Endometrial microvascular endothelial cells (primary cell): ENCODE data around the gene RAB10. TPM values are rescaled to one million over a fixed set of nuclear protein-coding genes. Genes with fewer than 3 reads are reported as not detected.
"Not testable (repeated sequence)": the region's sequence is repeated elsewhere in the genome, so short reads cannot be mapped to it uniquely, and the experiment has no call there.

ENCODE experiments used
- in situ Hi-C: cut with HindIII; loops from 2 replicates; pipeline ENCODE4 v1.10.0; 2017; ENCODE audit warnings: low sequenced_read_pairs, low pct_unique_long_range_greater_than_20kb; ENCODE audit errors: inconsistent ontology term
- total RNA-seq: library from RNA; depleted of rRNA; stranded (reverse); fragments of >200 nt; gene quantifications from one replicate; pipeline ENCODE4 v1.2.3, GENCODE V29; 2015; ENCODE audit errors: inconsistent ontology term

The RAB10 gene
- total RNA-seq, 1 donor from 2014 or later, result 108 TPM

DNA sequence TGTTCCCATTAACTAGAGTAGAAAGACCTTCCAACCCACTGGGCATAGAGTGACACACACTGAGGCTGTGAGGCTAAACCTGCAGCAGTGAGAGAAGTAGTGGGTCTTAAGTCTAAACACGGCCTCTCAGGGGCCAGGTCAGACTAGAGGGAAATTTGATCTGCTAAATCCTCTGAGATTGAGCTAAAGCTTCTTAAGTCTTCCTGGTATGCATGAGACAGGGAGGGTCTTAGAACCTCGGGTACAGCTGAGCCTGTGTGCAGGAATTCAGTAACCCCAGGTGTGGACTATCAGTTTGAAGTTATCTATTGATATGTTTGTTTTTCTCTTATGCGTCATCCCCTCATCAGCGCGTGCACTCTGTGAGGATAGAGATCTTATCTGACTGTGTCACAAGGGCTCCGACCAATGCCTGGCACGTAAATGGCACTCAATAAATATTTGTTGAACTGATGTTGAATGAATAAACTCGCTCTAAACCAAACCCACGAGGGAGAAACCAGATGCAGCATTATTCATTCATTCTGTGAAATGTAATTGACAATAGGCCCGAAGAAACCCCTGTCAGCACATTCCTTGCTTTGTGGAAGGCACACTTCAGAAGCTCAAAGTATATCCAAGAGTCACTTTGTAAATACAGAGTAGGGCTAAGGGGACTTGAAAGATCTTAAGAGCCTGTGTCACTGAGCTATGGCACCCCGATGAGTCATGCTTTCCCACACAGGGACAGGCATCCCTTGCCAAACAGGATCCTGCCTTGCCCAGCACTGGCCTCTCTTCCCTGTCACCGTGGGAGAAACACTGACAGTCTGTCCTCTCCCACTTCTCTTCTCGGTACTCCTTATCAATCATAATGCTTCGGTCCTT lies 21.7 kb upstream of the RAB10 start:
- in situ Hi-C loops, result no loop called here

DNA sequence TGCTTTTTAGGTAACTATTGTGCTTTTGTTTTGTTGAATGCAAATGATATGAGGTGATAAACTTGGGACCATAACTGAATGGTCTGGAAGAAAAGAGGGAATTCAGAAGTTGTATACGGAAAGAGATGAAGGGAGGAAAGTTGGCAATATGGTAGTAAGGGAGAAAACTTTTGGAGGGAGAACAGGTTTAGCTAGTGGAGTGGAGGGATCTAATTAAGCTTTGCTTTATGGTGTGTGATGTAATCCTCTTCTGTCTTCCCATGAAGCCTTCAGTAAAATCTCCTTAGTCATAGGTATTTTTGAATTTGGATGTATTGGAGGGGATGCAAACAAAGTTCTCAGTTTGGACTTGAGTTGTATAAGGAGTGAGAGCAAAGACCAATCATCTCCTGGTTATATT lies 20.2 kb upstream of the RAB10 start:
- in situ Hi-C loops, result no loop called here

DNA sequence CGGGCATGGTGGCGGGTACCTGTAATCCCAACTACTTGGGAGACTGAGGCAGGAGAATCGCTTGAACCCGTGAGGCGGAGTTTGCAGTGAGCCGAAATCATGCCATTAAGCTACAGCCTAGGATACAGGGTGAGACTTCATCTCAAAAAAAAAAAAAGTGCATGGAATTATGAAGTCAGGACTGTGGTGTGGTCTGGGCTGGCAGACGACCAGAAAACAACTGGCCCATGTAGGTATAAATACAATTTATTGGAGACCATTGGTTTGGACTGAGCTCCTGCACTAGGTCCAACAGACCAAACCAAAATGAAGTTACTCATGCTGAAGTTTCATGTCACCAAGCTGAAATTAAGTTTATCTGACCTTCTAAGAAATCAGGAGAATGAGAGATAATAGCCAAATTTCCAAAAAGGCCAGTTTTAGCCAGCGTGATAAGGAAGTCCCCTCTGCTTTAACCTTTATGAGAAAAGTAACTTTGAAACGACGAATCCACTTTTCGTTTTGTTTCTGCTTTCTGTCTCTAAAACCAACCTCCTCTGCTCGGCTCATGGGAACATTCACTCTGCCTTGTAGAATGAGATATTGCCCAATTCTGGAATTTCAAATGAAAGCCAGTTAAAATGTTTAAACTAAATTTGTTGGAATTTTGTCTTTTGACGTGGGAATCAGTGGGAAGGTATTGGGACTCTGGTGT lies 17.7 kb upstream of the RAB10 start:
- in situ Hi-C loops, result no loop called here

DNA sequence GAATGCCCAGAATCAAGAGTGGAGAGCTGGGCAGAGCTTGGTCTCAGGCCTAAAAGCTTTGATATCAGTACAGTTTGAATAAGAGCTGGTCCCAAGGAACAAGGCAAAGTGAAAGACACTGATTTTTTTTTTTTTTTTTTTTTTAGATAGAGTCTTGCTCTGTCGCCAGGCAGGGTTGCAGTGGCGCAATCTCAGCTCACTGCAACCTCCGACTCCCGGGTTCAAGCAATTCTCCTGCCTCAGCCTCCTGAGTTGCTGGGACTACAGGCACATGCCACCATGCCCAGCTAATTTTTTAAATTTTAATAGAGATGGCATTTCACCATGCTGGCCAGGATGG lies 17.2 kb upstream of the RAB10 start:
- in situ Hi-C loops, result not testable (repeated sequence)

DNA sequence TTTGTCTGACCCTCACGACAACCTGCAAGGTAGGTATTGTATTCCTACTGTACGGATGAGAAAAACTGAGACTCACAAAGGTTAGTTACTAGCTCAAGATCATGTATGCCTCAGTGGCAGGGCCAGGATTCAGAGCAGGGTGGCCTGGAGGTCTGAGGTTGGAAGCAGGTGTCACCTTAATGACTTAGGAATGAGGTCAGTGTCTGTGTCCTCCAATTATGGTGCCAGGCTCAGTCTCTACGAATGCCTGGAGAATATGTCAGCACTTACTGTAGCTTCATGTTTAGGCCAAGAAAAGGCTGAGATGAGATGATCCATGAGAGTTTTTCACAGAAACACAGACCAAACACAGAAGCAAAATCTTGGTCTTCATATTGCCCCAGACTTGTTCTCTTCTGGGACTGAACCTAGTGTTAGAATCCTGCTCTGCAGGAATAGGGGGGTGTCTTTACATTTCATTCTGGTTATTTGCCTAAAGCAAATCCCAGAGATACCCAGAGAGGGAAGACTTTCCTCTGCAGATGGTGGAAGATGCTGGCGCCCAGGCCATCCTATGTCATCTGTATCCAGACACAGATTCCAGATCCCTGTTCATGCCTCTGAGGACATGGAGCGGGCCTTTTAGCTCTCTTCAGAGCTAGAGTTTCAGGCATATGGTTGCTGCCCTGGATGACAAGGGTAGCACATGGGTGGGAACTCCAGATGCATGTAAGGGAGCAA lies 16.3 kb upstream of the RAB10 start:
- in situ Hi-C loops, result no loop called here

DNA sequence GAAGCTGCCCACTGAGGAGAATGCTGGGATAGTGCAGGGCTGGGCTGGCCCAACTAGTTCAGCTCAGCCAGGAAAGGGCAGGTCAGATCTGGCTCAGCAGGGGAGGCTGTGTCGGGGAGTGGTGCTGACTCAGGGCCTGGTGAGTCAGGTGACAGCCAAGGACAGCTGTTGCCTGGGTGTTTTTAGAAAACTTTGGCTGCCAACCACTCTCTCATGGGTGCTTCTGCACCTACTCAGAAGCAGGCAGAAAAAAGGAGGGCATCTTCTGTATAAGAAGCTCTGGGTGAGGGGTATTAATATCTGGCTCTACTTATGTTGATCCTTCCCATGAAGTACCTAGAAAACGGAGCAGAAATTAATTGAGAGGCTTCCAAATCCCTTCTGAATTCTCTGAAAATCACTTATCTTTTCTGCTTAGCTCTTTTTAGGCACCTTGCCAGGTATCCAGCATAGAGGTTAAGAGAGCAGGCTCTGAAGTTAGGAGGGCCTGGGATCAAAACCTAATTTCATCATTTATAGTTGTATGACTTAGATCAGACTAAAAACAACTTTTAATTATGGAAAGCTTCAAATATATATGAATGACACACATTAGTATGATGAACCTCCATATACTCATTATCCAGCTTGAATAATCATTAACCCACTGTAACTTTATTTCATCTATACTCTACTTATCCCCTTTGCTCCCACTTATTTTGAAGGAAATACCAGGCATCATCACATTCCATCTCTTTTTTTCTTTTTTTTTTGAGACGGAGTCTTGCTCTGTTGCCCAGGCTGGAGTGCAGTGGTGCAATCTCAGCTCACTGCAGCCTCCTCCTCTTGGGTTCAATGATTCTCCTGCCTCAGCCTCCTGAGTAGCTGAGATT lies 15.5 kb upstream of the RAB10 start:
- in situ Hi-C loops, result no loop called here

DNA sequence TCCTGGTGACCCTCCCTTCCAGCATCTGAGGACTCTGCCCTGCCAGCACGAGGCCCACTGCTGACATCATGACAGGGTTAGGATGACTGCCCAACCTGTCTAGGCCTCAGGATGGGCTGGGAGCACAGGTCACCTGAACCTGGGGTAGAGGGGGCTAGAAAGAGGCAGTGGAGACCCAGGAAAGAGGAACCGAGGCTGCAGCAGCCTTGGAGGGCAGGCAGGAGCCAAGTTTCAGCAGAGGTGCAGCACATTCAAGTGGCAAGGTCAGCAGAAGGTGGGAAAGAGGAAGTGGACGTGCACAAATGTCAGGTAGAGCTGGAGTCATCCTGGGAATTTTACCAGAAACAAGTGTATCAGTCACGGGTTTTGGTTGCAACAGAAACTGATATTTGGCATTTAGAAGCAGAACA lies 13.6 kb upstream of the RAB10 start:
- in situ Hi-C loops, result no loop called here

DNA sequence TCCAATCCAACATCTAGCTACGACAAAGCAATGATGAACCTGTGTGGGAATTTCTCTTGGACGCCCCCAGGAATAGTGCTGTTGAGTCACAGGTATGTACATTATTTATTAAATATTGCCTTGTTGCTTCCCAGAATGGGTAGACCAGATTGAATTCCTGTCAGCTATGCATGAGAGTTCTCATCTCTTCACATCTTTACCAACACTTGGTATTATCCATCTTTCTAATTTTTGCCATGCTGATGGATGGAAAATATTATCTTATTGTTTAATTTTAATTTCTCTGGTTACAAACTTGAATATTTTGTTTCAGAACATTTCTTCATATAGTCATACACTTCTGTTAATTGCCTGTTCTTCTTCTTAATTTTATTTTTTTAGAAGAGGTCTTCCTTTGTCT lies 9.6 kb upstream of the RAB10 start:
- in situ Hi-C loops, result no loop called here

DNA sequence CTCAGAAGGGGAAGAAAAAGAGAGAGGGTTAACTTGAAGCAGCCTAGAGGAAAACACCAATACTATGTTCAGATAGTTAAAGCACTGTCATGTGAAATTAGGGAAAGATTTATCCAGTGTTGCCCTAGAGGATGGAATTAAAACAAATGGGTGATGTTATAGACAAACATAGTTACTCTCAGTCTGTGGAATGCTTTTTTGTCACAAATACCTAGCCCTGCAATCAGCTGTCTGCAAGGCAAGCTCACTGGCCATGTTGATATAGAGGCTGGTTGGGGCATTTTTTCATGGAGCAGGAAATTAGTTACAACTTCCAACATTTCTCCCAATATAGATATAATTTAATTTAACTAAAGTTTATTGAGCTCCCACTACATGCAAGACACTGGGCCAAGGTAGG lies 8.4 kb upstream of the RAB10 start:
- in situ Hi-C loops, result no loop called here

DNA sequence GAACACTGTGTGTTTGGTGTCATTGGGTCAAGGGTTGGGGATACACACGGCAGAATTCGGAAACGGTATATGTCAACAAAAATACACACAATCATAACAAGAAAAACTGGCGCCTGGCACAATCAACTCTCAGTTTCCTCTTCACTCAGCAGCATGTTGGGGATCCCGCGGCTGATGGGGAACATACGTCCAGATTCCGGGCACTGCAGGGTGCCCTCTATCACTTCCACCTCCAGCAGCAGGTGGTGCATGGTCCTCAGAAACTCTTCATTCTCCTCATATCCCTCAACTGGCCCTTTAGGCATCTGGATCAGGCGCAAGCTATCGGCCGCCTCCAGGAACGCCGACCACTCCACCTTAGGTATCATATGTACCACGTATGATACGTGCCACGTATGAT lies 5.8 kb upstream of the RAB10 start:
- in situ Hi-C loops, result not testable (repeated sequence)

DNA sequence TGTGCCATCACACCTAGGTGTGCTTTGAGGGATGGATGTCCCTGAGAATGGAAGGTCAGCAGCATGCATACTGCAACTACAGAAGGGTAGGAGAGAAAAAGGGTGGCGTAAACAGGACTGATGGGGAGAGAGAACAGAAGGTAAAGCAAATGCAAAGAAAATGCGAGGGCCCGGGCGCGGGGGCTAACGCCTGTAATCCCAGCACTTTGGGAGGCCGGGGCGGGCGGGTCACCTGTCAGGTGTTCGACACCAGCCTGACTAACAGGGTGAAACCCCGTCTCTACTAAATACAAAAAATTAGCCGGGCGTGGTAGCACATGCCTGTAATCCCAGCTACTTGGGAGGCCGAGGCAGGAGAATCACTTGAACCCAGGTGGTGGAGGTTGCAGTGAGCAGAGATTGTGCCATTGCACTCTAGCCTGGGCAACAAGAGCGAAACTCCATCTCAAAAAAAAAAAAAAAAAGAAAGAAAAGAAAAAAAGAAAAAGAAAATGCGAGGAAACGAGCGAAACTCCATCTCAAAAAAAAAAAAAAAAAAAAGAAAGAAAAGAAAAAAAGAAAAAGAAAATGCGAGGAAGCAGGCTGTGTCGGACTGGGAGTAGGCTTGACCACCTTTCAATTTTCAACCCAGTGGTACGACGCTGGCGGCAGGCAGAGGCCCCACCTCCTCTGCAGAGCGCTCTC lies 1.2 kb upstream of the RAB10 start:
- in situ Hi-C loops, result not testable (repeated sequence)

DNA sequence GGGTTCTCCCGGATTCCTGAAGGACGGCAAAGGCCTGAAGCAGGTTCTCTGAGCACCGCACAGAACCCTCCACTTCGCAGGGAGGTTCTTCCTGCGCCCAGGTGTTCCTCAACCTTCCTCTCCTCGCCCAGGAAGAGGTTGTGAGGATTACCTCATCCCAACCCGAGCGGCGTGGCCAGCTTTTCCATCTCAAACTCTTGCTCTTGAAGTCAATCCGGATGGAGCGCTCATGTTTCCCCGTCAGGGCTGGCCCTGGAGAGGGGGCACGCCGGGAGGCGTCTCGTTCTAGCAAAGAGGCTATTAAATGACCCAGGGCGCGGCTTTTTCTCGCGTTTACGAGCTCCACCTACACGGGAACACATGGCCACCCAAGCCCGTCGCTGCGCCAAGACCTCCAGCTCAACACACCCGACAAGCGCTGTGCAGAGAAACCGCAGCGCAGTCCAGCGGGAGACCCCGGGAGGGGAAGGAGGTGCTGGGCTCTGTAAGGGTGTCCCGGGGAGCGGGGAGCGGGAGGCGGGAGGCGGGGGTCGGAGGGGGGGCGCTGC lies 540 bp upstream of the RAB10 start:
- in situ Hi-C loops, result no loop called here

DNA sequence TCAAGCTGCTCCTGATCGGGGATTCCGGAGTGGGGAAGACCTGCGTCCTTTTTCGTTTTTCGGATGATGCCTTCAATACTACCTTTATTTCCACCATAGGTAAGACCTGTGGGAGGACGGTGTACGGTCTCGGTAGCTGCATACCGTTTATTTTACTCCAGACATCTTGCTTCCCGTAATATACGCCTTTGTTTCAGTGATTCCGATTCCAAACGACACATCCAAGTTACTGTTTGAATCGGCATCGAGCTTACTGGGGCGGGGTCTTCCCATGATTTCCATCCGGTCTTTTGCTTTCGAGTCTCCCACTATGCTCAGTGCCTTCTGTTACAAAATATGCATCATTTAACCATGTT lies 731 bp downstream of the RAB10 start:
- in situ Hi-C loops, result no loop called here

DNA sequence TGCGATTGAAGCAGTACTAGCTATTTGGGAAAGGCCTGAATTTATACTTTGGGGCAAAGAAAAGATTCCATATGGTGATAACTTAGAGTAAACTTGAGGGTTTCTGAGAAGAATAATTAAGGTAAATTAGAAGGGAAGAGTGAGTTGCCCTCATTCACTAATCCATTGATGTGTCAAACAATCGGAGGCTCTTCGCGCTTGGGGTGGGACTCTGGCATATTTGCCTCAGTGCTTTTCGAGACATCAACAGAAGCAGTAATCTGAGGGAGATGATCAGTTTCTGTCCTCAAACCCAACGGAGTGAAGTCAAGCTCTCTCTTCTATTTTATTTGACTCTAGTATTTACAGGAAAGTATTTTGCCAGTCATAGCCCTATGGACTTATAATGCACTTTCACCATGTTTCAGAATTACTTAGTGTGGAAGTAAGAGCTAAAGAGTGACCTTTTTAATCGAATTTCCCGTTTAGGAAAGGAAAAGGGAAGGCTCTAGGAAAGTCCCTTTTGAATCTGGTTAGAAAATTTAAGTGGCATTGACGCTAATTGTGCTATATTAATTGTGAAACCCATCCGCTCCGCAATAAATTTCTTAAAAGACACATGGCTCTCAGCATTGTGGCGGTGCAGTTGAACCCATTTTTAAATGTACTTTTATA lies 1.3 kb downstream of the RAB10 start:
- in situ Hi-C loops, result no loop called here

DNA sequence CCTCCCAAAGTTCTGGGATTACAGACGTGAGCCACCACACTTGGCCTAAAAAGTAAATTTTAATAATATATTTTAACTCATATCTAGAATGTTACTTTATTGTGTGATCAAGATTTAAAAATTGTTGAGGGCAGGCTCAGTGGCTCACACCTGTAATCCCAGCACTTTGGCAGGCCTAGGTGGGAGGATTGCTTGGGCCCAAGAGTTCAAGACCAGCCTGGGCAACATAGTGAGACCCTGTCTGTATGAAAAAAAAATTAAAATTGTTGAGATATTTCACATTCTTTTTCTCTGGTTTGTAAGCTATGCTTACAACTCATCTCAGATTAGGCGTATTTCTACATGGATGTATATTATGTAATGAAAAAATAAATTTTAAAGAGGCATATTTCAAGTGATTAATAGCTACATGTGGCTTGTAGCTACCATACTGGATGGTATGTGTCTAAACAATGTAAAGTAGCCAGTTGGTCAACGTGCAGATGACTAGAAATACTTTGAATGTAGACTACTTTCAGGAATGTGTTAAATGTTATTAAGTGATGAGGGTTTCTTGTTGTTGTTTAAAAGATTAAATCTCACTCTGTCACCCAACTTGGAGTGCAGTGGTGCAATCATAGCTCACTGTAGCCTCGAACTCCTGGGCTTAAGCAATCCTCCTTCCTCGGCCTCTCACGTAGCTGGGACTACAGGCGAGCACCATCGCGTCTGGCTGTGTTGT lies 5.9 kb downstream of the RAB10 start:
- in situ Hi-C loops, result no loop called here

DNA sequence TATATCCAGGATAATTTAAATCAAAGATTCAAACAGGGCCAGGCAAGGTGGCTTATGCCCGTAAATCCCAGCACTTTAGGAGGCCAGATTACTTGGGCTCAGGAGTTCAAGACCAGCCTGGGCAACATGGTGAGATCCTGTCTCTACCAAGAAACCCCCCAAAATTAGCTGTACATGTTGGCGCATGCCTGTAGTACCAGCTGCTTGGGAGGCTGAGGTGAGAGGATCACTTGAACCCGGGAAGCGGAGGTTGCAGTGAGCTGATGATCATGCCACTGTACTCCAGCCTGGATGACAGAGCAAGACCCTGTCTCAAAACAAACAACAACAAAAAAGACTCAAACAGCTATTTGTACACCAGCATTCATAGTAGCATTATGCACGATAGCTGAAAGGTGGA lies 9.2 kb downstream of the RAB10 start:
- in situ Hi-C loops, result no loop called here
